H1 (cell line): Measurements from ENCODE around the gene VPS11. TPM values are rescaled to one million over a fixed set of nuclear protein-coding genes. Genes with fewer than 3 reads are reported as not detected.

Experiments used
- CTCF ChIA-PET: fragments of 300-600 bp; sonication (Branson Sonifier 250); formaldehyde crosslinking; loops from one replicate; lab custom pipeline; 2021; ENCODE audit not compliant: partially characterized antibody; lab: Charles Lee
- POLR2A ChIA-PET: fragments of 300-600 bp; sonication (Branson Sonifier 250); formaldehyde crosslinking; loops from one replicate; lab custom pipeline; 2021; ENCODE audit warnings: inconsistent platforms; ENCODE audit not compliant: partially characterized antibody; lab: Charles Lee
- DNase-seq, 2 experiments: peaks; one replicate each; pipeline versions ENCODE4 v3.0.0 to v3.0.0-alpha.2; 2010 to 2022; ENCODE audit warnings: low spot score in 2 of 2, low read depth in 1 of 2, mixed read lengths in 1 of 2
- FAIRE-seq: peaks from 2 replicates; lab custom pipeline; 2011; peaks lifted over from hg19 to GRCh38; lab: Jason Lieb, UNC
- H2AFZ ChIP-seq: 2 replicates; pipeline ENCODE4 v1.8.1; 2012; ENCODE audit warnings: low read length, inconsistent platforms
- H2AK5ac ChIP-seq: 2 replicates; pipeline ENCODE4 v1.6.1; 2013; ENCODE audit warnings: low read depth, low read length
- H2BK120ac ChIP-seq: replicated peaks from 2 replicates; pipeline ENCODE3; 2013; ENCODE audit warnings: low read depth, low read length, inconsistent platforms
- H2BK12ac ChIP-seq: 2 replicates; pipeline ENCODE4 v1.6.1; 2013; ENCODE audit warnings: low read depth, low read length
- H2BK15ac ChIP-seq: 2 replicates; pipeline ENCODE4 v1.6.1; 2013; ENCODE audit warnings: low read length
- H2BK20ac ChIP-seq: 2 replicates; pipeline ENCODE4 v1.6.1; 2013; ENCODE audit warnings: low read length
- H2BK5ac ChIP-seq: 2 replicates; pipeline ENCODE4 v1.6.1; 2013; ENCODE audit warnings: low read depth, low read length
- H3K14ac ChIP-seq: 2 replicates; pipeline ENCODE4 v1.6.1; 2013; ENCODE audit warnings: inconsistent platforms; ENCODE audit not compliant: insufficient read length
- H3K18ac ChIP-seq: 2 replicates; pipeline ENCODE4 v1.6.1; 2013; ENCODE audit warnings: low read length; ENCODE audit errors: extremely low read depth
- H3K23ac ChIP-seq: 2 replicates; pipeline ENCODE4 v1.6.1; 2013; ENCODE audit warnings: inconsistent platforms; ENCODE audit not compliant: insufficient read length
- H3K23me2 ChIP-seq: 2 replicates; pipeline ENCODE4 v1.6.1; 2013; ENCODE audit warnings: low read depth, low read length
- H3K27ac ChIP-seq: 2 replicates; pipeline ENCODE4 v1.6.1; 2011; ENCODE audit warnings: low read depth, low read length, inconsistent platforms
- H3K27me3 ChIP-seq, 4 experiments: replicated peaks in 1 of 4; 1 replicate in 1 of 4; 2 replicates in 3 of 4; pipeline versions ENCODE4 v1.6.1 to v1.8.1; 2011 to 2013; ENCODE audit warnings: low read length in 3 of 4, mild to moderate bottlenecking in 3 of 4, inconsistent platforms in 2 of 4, mixed read lengths in 2 of 4, moderate library complexity in 1 of 4; ENCODE audit not compliant: control insufficient read depth in 3 of 4, insufficient read depth in 3 of 4; ENCODE audit errors: extremely low read depth in 1 of 4
- H3K36me3 ChIP-seq, 4 experiments: 2 replicates each; pipeline versions ENCODE4 v1.6.1 to v1.8.1; 2011 to 2013; ENCODE audit warnings: mild to moderate bottlenecking in 4 of 4, low read length in 3 of 4, moderate library complexity in 2 of 4, control low read depth in 1 of 4, inconsistent platforms in 1 of 4; ENCODE audit not compliant: insufficient read depth in 4 of 4, control insufficient read depth in 2 of 4
- H3K4ac ChIP-seq: replicated peaks from 2 replicates; pipeline ENCODE3; 2013; ENCODE audit warnings: low read length, low read depth, mixed read lengths, inconsistent platforms; ENCODE audit not compliant: insufficient read length
- H3K4me1 ChIP-seq, 4 experiments: replicated peaks in 1 of 4; 1 replicate in 1 of 4; 2 replicates in 3 of 4; pipeline versions ENCODE4 v1.6.1 to v1.8.1; 2011 to 2013; ENCODE audit warnings: low read length in 3 of 4, inconsistent platforms in 2 of 4, mixed read lengths in 1 of 4; ENCODE audit not compliant: insufficient read depth in 4 of 4, control insufficient read depth in 3 of 4
- H3K4me2 ChIP-seq, 2 experiments: 2 replicates each; pipeline versions ENCODE4 v1.6.1 to v1.8.1; 2011 to 2013; ENCODE audit warnings: low read depth in 2 of 2, low read length in 2 of 2, control low read depth in 1 of 2, inconsistent platforms in 1 of 2, mild to moderate bottlenecking in 1 of 2; ENCODE audit not compliant: insufficient read depth in 1 of 2
- H3K4me3 ChIP-seq, 4 experiments: fragments of 200-600, 300-600 bp in 1 of 4; sonication (generic), shearing (Covaris generic), sonication (Bioruptor Twin) in 1 of 4; 2 replicates each; pipeline versions ENCODE4 v1.5.1 to v1.8.1; 2011 to 2016; ENCODE audit warnings: low read length in 4 of 4, low read depth in 3 of 4, control low read depth in 2 of 4, inconsistent platforms in 2 of 4, mild to moderate bottlenecking in 2 of 4, mixed read lengths in 1 of 4, moderate library complexity in 1 of 4; ENCODE audit not compliant: insufficient read depth in 2 of 4; ENCODE audit errors: extremely low read depth in 1 of 4
- H3K56ac ChIP-seq: replicated peaks from 2 replicates; pipeline ENCODE3; 2013; ENCODE audit warnings: low read depth, mild to moderate bottlenecking, mixed read lengths, low read length, inconsistent platforms; ENCODE audit not compliant: insufficient read length
- H3K79me1 ChIP-seq: 2 replicates; pipeline ENCODE4 v1.6.1; 2013; ENCODE audit warnings: low read depth, low read length, control low read depth
- H3K79me2 ChIP-seq, 2 experiments: 2 replicates each; pipeline versions ENCODE4 v1.6.1 to v1.8.1; 2012 to 2013; ENCODE audit warnings: low read length in 2 of 2, mild to moderate bottlenecking in 2 of 2, inconsistent platforms in 1 of 2; ENCODE audit not compliant: insufficient read depth in 2 of 2, control insufficient read depth in 1 of 2
- H3K9ac ChIP-seq, 4 experiments: replicated peaks in 1 of 4; 1 replicate in 1 of 4; 2 replicates in 3 of 4; pipeline versions ENCODE4 v1.6.1 to v1.8.1; 2011 to 2013; ENCODE audit warnings: low read depth in 3 of 4, low read length in 3 of 4, control low read depth in 2 of 4, mild to moderate bottlenecking in 2 of 4, moderate library complexity in 2 of 4, inconsistent platforms in 1 of 4; ENCODE audit errors: extremely low read depth in 1 of 4
- H3K9me3 ChIP-seq, 2 experiments: 2 replicates each; pipeline versions ENCODE4 v1.6.1 to v1.8.1; 2012 to 2013; ENCODE audit warnings: mild to moderate bottlenecking in 2 of 2, moderate library complexity in 2 of 2, control low read depth in 1 of 2, inconsistent platforms in 1 of 2, low read depth in 1 of 2, low read length in 1 of 2, mixed read lengths in 1 of 2; ENCODE audit not compliant: insufficient read depth in 2 of 2
- H4K20me1 ChIP-seq, 2 experiments: replicated peaks in 1 of 2; 2 replicates each; pipeline versions ENCODE3 to v1.8.1; 2011 to 2013; ENCODE audit warnings: inconsistent platforms in 2 of 2, low read length in 2 of 2, mild to moderate bottlenecking in 1 of 2; ENCODE audit not compliant: insufficient read depth in 2 of 2, control insufficient read depth in 1 of 2
- H4K5ac ChIP-seq: 2 replicates; pipeline ENCODE4 v1.6.1; 2013; ENCODE audit warnings: low read length, low read depth, mixed read lengths, inconsistent platforms; ENCODE audit not compliant: insufficient read length
- H4K8ac ChIP-seq: 2 replicates; pipeline ENCODE4 v1.8.0; 2013; ENCODE audit warnings: mild to moderate bottlenecking, moderate library complexity, low read length, inconsistent platforms; ENCODE audit not compliant: insufficient read depth; ENCODE audit errors: extremely low read depth
- H4K91ac ChIP-seq: replicated peaks from 2 replicates; pipeline ENCODE3; 2013; ENCODE audit warnings: low read length, mixed read lengths, inconsistent platforms; ENCODE audit not compliant: insufficient read length
- CBX8 ChIP-seq: fragments of 300-800, 300-1000 bp; sonication (generic); IDR thresholded peaks from 2 replicates; pipeline ENCODE4 v1.7.1; 2016; ENCODE audit warnings: low read depth, low read length, borderline replicate concordance
- CEBPB ChIP-seq: IDR thresholded peaks from 2 replicates; pipeline ENCODE4 v1.6.1; 2012; ENCODE audit warnings: low read depth, low read length
- EGR1 ChIP-seq: IDR thresholded peaks from 2 replicates; pipeline ENCODE4 v1.6.1; 2011; ENCODE audit warnings: low read depth, low read length, borderline replicate concordance
- EP300 ChIP-seq, 2 experiments: IDR thresholded peaks; 1 replicate in 1 of 2; 2 replicates in 1 of 2; pipeline ENCODE4 v1.6.1; 2011 to 2012; ENCODE audit warnings: low read depth in 2 of 2, low read length in 2 of 2, mild to moderate bottlenecking in 2 of 2, borderline replicate concordance in 1 of 2, inconsistent platforms in 1 of 2, moderate library complexity in 1 of 2
- MAFK ChIP-seq: IDR thresholded peaks from 2 replicates; pipeline ENCODE4 v1.6.1; 2012; ENCODE audit warnings: low read depth, mild to moderate bottlenecking, improper control_type of control experiment, low read length
- PHF8 ChIP-seq: fragments of 200-600 bp; sonication (generic); conservative IDR thresholded peaks from 2 replicates; pipeline ENCODE4 v1.7.1; 2012; ENCODE audit warnings: low read depth, mild to moderate bottlenecking, inconsistent platforms, low read length, moderate library complexity
- RNF2 ChIP-seq: fragments of 200-900, 300-1000 bp; sonication (generic); IDR thresholded peaks from 2 replicates; pipeline ENCODE4 v1.7.1; 2016; ENCODE audit warnings: borderline replicate concordance, low read depth, mild to moderate bottlenecking, antibody characterized with exemption, low read length; ENCODE audit not compliant: poor library complexity, severe bottlenecking; ENCODE audit errors: missing control alignments
- SP1 ChIP-seq: IDR thresholded peaks from 2 replicates; pipeline ENCODE4 v1.6.1; 2011; ENCODE audit warnings: low read depth, low read length
- TEAD4 ChIP-seq: IDR thresholded peaks from 2 replicates; pipeline ENCODE4 v1.6.1; 2012; ENCODE audit warnings: low read depth, low read length, inconsistent platforms, mixed read lengths
- WGBS, 2 experiments: shearing (Covaris generic) in 1 of 2; methylation state at CpG; one replicate each; pipeline versions ENCODE4 v1.1.6 to v1.1.7; 2013 to 2015; ENCODE audit warnings: low lambda C conversion rate in 2 of 2, mixed read lengths in 2 of 2, inconsistent platforms in 1 of 2, low coverage in 1 of 2, missing lambda C conversion rate in 1 of 2; ENCODE audit not compliant: insufficient replicate concordance in 2 of 2, insufficient coverage in 1 of 2, insufficient read length in 1 of 2; ENCODE audit errors: extremely low coverage in 1 of 2, missing lambda C conversion rate in 1 of 2; 5-methylcytosine and 5-hydroxymethylcytosine counted together
- polyA plus RNA-seq, 7 experiments: library from polyadenylated mRNA; depleted of rRNA in 3 of 7; stranded (reverse) in 5 of 7; unstranded in 2 of 7; fragments of >200 nt in 5 of 7; fragments of 200-250 nt in 2 of 7; gene quantifications; 1 replicate in 5 of 7; 2 replicates in 1 of 7; 4 replicates in 1 of 7; pipeline versions ENCODE4 v1.2.1 to v1.2.3, GENCODE V29; 2011 to 2013; ENCODE audit warnings: missing spikeins in 2 of 7, mixed read lengths in 2 of 7
- total RNA-seq: library from RNA; stranded (reverse); fragmentation: NEBNext Ultra II Directional; extraction: Animal tissue kit (Norgen Biotek cat#: 25700); gene quantifications from 2 replicates; pipeline ENCODE4 v1.2.1, GENCODE V29; 2021

VPS11 gene
- total and polyA plus RNA-seq, 2 of the 8 experiments (the other 6 are each of a cell fraction or from before 2014, with no cell fraction given): 13.1 to 15.5 TPM

DNA sequence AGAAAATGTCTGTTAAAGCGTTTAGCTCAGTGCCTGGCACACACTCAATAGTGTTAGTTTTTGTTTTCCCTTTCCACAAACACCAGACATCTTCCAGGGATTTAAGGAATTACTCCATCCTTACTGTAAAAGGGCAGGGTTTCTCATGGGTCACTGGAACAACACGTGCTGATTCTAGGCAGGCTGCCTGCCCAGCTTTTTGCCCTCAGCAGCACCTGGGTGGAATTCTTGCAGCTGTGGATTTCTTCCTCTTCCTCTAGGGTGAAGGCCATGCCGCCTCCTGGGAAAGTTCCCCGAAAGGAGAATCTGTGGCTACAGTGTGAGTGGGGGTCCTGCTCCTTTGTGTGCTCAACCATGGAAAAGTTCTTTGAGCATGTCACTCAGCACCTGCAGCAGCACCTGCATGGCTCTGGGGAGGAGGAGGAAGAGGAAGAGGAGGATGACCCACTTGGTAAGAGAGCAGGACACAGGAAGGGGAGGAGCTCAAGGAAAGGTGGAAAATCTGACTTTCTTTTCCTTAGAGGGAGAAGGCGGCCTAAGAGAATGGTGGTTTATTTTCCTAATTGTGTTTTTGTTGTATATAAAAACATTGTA is 59.2 kb downstream of the VPS11 start:
- DNase-seq (no peak), FAIRE-seq (no peak)
- no peaks in the 10 kb centered on the region for H3K27me3 ChIP-seq
- H2BK5ac ChIP-seq: no peak overlapping the region
- H3K23ac ChIP-seq: no peak overlapping the region
- no peak overlapping the region for H2BK15ac ChIP-seq
- H2BK12ac ChIP-seq: no peak overlapping the region
- peaks cover 7 to 24% of the 10 kb centered on the region in 2 experiments for H3K79me2 ChIP-seq
- H2BK20ac ChIP-seq: no peak overlapping the region
- H3K18ac ChIP-seq: no peak overlapping the region
- no peak overlapping the region for H3K56ac ChIP-seq
- ChIA-PET POLR2A (interaction anchor here (0.5 to 3.2 kb wide), 6 partner anchors 8 to 1525 kb away, joined by 3 to 19 read pairs (median 4); partner anchors contain the start of genes CBL and MCAM), CTCF (interaction anchor here (1.0 to 2.5 kb wide), 7 partner anchors 14 to 171 kb away, joined by 3 to 9 read pairs (median 3); no protein-coding TSS in a partner anchor)
- 0 out of 2 replicates have a peak overlapping the region, but pooled peaks have one; percentile 32 for H3K27ac ChIP-seq
- H4K91ac ChIP-seq: no peak overlapping the region
- H3K79me1 ChIP-seq: peaks cover 7% of the 10 kb centered on the region; the same call in 1 of the 2 replicates
- 0 out of 2 replicates have a peak, but pooled peaks cover 5% of the 10 kb centered on the region for H3K23me2 ChIP-seq
- peaks cover 0 to 13% of the 10 kb centered on the region in 2 experiments for H4K20me1 ChIP-seq
- H2AFZ ChIP-seq: no peak overlapping the region
- WGBS, 2 experiments: 84% methylated on average over 5 of the region's 5 CpGs; no CpG with 5 or more reads in 1 of the 2 experiments
- peaks cover 7 to 32% (median 21%) of the 10 kb centered on the region in 4 experiments for H3K36me3 ChIP-seq
- no peaks in the 10 kb centered on the region for H3K9me3 ChIP-seq
- H2BK120ac ChIP-seq: no peak overlapping the region
- no peak overlapping the region for H2AK5ac ChIP-seq
- no peak overlapping the region for H3K14ac ChIP-seq
- no peak overlapping the region for H3K4me3 ChIP-seq
- peaks cover 0 to 8% (median 6%) of the 10 kb centered on the region in 4 experiments; a peak in 5 of 7 replicates for H3K4me1 ChIP-seq
- no peak overlapping the region for H4K5ac ChIP-seq
- H3K4me2 ChIP-seq: no peak overlapping the region
- peak overlapping the region in 1 of 4 experiments; percentile 5; a peak in 1 of 7 replicates for H3K9ac ChIP-seq
- H3K4ac ChIP-seq: no peak overlapping the region
- no peak overlapping the region for H4K8ac ChIP-seq
- TF ChIP-seq CBX8 (no peak), TEAD4 (no peak), RNF2 (no peak), MAFK (no peak), EGR1 (no peak), SP1 (no peak), EP300 (IDR thresholded peaks at IDR 0.05; ENCODE audit: borderline replicate concordance in 1 of 2, low read depth in 2 of 2, low read length in 2 of 2) (no peak), PHF8 (no peak), CEBPB (no peak)
